GM03348 (cell line): ENCODE data around the gene PJVK.

Source experiments
- DNase-seq: peaks from one replicate; pipeline ENCODE4 v3.0.0; 2012; ENCODE audit warnings: low spot score

The PJVK gene

DNA sequence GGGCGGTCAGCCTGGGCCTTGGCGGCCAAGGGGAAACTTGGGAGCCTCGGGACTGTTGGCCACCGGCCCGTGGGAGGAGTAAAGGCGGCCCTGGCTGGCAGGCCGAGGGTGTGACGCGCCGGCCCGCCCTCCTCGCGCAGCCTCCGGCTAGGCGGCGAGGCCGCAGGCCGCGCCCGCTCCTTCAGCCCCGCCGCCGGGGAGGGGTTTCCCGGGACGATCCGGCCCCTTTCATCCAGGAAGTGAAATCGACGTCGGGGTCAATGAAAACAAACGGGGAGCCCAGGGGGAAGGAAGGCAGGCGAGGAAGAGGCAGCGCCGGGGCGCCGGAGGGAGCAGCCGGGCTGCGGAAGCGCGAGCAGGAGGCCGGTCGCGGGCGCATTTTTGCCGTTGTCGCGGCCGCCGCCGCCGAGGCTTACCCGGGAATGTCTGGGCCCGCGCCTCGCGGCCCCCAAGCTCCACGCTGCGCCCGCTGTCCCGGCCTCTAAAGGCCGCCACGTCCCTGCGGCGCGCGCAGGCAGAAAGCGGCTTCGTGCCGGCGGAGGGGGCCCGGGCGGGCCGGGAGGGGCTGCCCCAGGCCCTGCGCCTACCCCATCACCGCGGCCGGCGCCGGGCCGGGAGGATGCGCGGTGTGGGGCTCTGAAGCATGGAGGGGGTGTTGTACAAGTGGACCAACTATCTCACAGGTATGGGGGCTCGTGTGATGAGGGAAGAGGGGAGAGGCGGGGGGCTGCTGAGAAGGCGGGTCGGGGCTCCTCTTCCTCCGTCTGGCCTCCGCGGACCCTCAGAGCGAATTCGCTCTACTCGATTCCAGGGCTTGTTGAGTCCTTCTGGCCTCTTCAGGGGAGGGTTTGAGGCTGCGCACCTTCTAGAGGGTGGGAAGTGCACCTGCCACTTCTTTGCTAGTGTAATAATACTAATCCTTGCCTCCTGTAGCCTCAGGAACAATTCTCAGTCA is 29.3 kb downstream of the PJVK start, which contains the start of gene PLEKHA3:
Gene PLEKHA3 (plus strand): TSS at position 231 of the 955 bp plus-strand sequence. CDS start 413 bp downstream, at position 644.
- DNase-seq = peak; percentile 98

DNA sequence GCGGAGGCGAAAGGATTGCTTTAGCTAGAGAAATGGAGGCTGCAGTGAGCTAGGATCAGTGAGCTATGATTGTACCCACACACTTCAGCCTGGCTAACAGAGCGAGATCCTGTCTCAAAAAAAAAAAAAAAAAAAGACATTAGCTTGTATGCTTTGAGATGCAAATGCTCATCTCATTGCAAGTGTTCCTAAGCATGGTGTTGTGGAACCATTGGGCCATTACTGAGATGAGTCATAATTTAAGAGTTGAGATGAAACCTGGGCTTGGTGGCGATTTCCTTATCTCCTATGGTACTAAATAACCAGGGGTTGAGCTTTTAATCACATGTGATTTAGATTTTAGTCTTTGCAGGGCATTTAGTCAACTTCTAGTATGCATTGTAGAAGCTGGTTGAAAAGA is 31.3 kb downstream of the PJVK start:
- no peak for DNase-seq

DNA sequence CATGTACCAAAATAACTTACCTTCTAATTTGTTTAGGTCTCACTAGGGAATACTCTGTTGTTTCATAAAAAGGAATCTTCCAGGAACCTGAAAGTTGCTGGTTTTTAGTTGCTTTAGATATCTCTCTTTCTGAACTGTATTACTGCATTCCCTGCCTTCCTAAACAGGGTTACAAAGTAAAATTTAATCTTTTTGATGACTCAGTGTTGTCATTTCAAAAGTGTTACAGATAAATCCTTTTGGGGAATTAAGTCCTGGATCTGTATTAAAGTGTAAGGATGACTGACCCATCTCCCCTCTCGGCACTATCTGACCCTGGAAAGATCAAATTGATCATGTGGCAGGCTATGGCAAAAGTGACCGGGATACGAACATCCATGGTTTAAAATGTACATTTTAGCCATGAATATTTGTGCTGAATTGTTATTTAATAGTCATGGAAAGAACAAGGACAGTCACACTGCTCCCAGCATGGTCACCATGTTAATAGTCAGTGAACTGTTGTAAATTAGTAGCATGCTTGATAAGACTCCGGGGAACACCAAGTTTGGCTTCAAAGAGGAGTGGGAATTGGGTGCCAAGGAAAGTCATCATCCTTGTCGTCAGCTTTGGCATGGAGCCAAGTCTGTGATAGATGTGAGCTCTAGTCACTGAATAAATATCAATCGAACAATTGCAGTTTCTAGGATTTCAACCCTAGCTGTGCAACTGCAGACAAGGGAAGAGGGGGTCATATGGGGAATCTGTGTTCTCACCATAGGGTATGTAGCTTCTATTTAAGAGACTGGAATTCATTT is 33.3 kb downstream of the PJVK start:
- no peak for DNase-seq

DNA sequence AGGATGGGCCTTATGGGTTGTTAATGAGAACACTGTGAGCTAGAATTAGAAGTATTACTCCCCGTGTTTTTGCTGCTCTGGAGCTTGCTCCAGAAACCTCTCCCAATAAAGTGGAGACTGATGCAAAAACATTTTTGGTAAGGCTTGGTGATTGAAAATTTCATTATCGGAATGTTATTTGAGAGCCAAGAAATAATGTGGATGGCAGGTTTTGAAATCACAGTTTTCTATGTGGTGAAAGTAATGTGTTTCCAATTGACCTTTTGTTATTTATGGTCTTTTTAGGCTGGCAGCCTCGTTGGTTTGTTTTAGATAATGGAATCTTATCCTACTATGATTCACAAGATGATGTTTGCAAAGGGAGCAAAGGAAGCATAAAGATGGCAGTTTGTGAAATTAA is 34.2 kb downstream of the PJVK start:
- peak; percentile 16 for DNase-seq

DNA sequence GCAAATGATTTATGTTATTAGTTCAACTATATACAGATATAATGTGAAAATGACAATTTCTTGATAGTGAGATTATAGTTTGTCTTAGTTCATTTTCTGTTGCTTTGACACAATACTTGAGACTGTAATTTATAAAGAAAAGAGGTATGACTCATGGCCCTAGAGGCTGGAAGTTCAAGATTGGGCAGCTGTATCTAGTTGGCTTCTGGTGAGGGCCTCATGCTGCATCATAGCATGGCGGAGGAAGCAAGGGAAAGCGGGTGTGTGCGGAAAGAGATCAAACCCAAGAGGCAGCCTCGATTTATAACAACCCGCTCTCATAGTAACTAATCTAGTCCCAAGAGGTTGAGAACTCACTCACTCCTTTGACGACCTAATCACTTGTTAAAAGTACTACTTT is 40.4 kb downstream of the PJVK start:
- no peak for DNase-seq

DNA sequence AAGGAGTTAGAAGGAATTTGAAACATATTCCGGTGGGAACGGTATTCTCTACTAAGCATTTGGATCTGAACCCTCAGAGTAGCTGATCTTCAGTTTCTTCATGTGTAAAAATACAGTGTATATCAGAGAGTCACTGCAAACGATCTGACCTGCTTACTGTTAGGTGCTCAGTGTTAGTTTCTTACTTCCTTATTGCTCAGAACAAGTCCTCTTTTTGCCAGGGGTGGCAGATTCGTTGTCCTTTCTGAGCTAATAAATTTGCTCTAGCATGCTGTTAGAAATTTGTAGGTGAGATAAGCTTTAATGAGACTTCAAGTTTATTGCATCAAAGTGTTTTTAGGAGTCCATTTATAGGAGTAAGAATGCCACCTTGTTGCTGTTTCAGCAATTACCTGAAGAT is 44.9 kb downstream of the PJVK start:
- no peak for DNase-seq

DNA sequence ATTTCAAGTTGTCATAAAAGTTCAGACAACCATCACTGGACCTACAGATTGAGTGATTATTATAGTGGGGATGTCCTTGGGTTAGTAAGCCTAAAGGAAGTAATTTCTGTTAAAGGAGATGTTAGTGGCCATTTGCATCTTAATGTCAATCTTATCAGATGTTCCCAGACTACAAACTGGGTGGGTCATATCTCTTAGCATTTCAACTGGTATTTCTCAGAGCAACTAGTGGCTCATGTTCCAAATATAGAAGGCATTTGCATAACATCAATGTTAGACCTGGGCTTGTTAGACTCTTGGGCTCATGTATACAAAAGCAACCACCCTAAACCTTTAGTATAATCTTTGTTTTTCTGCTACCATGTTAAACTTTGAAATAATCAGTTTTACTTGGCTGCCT is 47.0 kb downstream of the PJVK start:
- no peak for DNase-seq

DNA sequence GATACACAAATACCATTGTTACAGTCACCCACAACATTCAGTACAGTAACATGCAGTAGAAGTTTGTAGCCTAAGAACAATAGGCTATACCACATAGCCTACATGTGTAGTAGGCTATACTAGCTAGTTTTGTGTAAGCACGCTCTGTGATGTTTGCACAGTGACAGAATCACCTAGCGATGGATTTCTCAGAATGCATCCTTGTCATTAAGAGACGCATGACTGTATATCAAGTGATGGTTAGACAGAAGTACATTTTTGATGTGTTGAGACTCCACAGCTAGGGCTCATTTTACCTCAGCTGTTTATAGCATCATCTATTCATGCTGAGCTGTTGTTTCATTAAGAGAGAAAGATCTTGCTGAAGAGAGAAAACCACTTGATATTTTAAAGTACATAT is 48.5 kb downstream of the PJVK start:
- DNase-seq = no peak

DNA sequence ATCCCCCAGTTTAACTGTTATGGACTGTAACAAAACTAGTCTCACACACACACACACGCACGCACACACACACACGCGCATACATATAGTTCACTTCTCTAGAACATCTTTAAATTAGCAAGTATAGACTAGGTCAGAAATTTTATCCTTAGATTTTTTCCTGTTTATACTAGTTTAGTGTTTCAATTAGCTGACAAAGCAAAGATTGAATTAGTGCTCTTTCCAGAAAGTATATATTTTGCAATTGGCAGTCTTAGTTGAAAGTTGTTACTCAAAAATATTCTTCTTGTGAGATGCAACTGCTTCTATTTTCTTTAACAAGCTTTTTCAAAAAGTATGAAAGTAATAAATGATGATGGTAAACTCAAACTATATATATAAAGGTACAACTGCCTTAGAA is 51.6 kb downstream of the PJVK start:
- DNase-seq = no peak

DNA sequence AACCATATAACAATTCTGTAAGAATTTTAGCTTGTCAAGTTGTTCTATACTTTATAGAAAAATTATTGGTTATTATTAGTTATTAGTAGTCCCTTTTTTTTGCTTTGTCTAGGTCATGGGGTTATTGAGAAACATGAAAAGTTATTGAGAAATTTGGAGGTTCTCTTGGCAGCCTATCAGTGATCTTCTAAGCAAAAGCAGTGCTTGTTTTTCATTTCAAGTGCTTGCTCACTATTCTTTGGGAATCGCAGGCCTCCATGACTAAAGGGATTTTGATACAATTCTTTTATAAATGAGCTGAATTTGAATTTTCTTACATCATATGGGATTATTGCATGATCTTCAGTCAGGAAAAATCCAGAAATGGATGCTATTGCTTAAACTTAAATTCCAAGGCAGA is 54.9 kb downstream of the PJVK start:
- DNase-seq = no peak

DNA sequence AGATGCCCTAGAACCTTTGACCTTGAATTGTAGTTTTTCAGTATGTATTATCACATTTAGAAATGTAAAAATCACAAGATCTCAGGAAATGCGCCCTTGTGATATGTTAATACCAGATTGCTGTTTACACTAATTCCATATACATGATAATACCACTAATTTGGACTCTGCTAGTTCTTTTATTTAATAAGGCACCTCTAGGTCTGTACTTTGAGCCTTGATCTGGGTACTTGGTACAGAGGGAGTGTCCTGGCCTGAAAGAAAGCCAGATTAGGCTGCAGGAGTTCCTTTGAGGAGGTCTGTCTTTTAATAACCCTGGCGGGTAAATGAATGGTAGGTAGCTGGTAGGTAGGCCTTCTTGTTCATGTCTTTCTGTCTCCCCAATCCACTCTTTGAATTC is 55.3 kb downstream of the PJVK start:
- DNase-seq = no peak

DNA sequence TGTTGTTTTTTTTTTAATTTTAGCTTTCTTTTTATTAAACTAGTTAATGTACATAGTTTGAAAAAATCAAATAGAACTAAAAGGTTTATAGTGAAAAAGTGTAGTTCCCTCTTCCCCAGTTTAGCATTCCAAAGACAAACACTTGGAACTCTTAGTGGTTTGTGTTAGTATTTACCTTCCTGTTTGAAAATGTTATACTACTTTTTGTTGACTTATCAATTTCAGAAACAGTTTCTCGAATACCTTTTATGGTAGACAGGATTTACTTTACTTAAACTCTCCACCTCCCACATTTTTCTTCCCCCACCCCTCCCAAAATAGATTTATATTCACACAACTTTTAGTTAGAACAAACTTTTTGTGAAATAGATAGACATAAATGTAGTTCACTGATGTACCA is 55.8 kb downstream of the PJVK start:
- DNase-seq = no peak

DNA sequence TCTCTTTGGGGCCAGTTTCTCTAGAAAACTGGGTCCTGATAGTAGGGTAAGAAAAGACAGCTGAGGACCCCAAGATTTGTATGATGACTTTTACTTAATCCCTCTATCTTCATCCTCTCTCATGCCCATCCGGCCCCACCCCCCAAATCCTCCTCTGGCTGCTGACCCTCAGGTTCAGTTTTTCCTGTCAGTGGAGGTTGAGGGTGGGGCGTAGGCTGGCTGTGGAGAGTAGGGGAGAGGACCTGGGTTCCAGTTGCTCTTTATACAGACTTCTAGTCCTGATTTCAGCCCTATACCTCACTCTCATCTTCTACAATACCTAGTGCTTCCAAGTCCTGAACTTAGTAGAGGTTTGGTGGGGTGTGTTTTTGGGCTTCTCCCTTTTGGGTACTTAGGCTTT is 57.5 kb downstream of the PJVK start:
- no peak for DNase-seq

DNA sequence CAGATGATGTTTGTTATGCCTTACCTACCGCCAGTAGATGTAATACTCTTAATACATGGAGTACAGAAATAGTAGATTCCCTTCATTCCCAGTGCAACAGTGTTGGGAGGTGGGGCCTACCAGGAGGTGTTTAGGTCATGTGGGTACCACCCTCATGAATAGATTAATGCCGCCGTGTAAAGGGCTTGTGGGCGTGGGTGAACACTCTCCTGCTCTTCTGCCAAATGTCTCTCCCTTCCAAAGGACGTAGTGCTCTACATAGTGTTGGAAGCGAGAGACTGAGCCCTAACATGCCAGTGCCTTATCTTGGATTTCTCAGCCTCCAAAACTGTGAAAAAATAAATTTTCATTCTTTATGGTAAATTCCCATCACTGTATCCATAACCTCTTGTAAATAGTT is 59.2 kb downstream of the PJVK start:
- no peak for DNase-seq
